Medulla oblongata (tissue), 1 donor: ENCODE data around the gene PPID.
"Not testable (repeated sequence)": the region's sequence is repeated elsewhere in the genome, so short reads cannot be mapped to it uniquely, and the experiment has no call there.

Experiments
- DNase-seq: peaks from one replicate; pipeline ENCODE4 v3.0.0-alpha.2; 2015; ENCODE audit errors: extremely low spot score

Gene PPID

DNA sequence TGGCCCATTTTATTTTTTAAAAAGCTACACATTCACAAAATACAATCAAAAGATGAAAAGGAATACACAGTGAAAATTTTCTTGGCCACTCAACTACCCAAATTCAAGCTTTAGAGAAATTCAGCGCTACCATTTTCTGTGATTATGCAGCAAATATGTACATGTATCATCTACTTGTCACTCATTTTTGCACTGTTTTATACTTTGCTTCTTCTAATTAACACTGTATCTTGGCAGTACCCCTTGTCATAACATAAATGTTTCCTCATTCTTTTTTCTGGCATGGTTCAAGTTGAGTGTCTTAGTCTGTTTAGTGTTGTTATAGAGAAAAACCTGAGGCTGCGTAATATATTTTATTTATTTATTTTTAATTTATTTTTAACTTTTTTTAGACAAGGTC is 15.7 kb upstream of the PPID start:
- no peak for DNase-seq

DNA sequence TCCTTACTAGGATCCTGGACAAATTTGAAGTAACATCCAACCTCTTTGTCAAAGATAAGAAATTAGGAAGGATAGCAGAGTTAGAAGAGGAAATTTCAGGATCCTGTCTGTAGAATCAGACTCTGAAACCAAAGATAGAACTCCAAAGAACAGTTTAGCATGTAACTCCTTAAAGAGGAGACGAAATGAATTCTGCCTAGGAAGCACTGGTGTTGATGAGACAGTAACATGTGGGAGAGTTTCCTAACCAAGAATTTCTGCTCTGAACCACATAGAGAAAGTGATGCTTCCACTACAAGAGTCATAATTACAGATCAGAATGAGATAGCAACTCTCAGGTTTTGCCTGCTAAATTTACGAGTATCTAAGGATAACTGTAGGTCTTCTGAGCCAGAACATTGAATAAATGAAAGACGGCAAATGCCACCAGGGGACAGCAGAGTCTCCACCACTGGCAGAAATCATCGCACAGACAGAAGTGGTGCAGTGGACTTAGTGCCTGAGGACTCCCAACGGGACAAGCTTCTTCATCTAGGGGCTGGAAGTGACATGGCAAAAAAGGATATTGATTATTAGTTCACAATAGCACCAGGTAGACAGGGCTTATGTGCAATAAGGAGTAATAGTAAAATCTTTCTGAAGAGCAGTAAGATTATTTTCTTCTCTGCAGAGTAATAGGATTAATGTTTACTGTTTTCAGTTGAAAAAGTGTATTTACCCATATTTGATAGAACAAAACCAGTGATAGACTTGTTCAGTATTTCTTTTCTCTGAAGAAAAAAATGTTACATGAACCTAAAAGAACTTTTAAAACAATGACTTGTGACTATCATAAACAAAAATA is 6.7 kb upstream of the PPID start:
- peak; percentile 89 for DNase-seq

DNA sequence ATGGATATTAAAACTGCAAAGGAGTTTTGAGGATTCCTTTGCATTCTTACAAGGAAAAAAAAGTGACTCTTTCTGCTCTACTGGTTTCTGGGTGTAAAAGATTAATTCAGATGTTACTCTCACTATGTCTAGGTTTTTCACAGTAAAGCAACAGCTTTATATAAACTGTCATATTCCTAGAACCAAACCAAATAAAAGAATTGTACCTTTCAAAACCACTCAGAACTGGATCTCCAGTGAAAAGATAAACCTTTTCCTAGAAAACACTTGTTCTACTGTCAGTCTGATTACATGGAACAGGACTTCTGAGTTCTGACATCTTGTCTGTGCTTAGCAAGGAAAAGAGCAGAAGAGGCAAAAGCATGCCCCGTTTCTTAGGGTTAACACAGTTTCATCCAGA is 5.0 kb upstream of the PPID start:
- no peak for DNase-seq

GRCh38 chr4:158726633-158727032 is 3.4 kb upstream of the PPID start:
- DNase-seq, result no peak

DNA sequence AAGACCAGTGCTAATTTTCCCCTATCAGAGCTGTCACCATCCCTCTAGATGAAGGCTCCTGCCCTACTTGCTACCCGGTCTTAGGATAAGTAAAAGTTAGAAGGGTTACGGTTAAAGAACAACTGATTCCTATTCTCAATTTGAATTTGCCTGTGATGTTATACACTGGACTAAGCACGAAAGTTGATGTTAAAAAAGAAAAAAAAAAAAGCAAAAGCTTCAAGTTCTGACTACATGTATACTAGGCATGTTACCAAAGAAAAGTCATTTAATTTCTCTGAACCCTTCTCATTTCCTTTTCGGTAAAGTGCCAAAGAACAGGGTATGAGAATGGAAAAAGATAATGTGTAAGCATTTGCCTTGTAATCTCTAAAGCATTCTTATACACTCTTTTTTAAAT is 1.4 kb upstream of the PPID start:
- no peak for DNase-seq

GRCh38 chr4:158722291-158722916 is 792 bp downstream of the PPID start:
- peak; percentile 57 for DNase-seq

GRCh38 chr4:158721680-158722079 is 1.5 kb downstream of the PPID start:
- DNase-seq, result no peak

GRCh38 chr4:158715802-158716201 is 7.4 kb downstream of the PPID start:
- no peak for DNase-seq

DNA sequence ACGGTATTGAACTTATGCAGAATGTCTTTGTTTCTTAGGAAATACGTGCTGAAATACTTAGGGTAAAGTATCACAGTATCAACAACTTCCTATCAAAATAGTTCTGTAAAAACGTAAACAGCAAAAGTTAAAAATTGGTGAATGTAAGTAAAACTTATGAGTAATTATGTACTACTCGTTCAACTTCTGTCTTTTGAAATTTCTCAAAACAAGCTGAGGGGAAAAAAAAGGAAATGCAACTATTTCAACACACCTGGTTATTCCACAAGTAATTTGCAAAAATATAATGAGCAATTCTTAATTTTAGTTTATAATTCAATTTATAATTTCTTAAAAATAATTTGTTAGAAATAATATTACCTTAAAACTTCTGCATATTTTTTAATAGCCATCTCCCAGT is 8.3 kb downstream of the PPID start:
- no peak for DNase-seq

DNA sequence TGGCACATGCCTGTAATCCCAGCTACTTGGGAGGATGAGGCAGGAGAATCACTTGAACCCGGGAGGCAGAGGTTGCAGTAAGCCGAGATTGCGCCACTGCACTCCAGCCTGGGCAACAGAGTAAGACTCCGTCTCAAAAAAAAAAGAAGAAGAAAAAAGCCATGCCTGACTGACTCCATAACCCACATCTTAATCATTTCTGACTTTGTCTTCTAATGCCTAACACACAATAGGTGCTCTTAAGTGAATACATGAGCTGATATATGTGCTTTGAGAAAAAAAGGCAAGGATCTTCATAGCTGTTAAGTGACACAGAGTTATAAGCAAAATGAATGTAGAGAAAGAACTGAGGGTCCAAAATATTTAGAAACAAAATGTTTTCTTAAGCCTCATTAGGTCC is 10.6 kb downstream of the PPID start:
- DNase-seq, result not testable (repeated sequence)

DNA sequence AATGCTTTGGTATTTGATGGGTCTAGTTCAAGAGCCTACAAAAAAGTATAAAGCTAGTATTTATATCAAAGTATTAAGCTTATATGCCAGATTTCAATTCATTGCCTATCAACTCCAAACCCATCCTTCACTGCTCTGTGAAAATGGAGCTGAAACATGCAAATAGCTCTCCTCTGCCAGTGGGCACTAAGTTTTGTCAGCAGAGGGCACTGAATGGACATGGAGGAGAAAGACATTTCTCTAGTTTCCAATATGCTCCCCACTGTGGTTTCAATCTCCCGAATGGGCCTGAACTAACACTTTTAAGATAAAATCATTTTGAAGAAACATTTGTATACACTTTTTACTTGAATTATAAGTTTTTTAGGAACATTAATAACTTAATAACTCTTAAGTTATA is 12.4 kb downstream of the PPID start:
- no peak for DNase-seq

- no peak for DNase-seq
Measured at GRCh38 chr4:158704274-158704673, 18.9 kb downstream of the PPID start.

GRCh38 chr4:158688813-158689212 is 34.4 kb downstream of the PPID start:
- DNase-seq, result no peak

DNA sequence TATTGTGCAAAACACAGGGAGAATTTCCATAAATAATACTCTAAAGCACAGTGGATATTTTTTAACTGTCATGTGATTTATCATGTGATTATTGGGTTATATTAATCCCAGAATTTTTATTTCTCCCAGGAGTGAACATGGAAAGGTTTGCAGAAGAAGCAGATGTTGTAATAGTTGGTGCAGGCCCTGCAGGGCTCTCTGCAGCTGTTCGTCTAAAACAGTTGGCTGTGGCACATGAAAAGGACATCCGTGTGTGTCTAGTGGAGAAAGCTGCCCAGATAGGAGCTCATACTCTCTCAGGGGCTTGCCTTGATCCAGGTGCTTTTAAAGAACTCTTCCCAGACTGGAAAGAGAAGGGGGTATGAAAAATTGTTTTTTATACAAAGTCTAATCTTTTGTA is 41.1 kb downstream of the PPID start:
- no peak for DNase-seq

GRCh38 chr4:158681629-158682028 is 41.6 kb downstream of the PPID start:
- DNase-seq, result no peak

DNA sequence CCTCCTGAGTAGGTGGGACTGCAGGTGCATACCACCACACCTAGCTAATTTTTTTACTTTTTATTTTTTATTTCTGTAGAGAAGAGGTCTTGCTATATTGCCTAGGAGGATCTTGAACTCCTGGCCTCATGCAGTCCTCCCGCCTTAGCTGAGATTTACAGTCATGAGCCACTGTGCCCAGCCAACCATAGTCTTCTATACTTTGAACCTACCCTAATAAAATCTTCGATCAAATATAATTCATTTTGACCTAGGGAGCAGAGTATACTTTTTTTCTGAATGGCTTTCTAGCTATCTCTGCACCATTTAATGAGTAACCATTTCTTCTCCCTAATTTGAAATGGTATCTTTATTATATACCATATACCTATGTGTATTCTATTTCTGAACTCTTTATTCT is 44.4 kb downstream of the PPID start:
- no peak for DNase-seq

- DNase-seq, result no peak
Measured at GRCh38 chr4:158676076-158676475, 47.1 kb downstream of the PPID start.

GRCh38 chr4:158673633-158674032 is 49.6 kb downstream of the PPID start:
- DNase-seq, result no peak

DNA sequence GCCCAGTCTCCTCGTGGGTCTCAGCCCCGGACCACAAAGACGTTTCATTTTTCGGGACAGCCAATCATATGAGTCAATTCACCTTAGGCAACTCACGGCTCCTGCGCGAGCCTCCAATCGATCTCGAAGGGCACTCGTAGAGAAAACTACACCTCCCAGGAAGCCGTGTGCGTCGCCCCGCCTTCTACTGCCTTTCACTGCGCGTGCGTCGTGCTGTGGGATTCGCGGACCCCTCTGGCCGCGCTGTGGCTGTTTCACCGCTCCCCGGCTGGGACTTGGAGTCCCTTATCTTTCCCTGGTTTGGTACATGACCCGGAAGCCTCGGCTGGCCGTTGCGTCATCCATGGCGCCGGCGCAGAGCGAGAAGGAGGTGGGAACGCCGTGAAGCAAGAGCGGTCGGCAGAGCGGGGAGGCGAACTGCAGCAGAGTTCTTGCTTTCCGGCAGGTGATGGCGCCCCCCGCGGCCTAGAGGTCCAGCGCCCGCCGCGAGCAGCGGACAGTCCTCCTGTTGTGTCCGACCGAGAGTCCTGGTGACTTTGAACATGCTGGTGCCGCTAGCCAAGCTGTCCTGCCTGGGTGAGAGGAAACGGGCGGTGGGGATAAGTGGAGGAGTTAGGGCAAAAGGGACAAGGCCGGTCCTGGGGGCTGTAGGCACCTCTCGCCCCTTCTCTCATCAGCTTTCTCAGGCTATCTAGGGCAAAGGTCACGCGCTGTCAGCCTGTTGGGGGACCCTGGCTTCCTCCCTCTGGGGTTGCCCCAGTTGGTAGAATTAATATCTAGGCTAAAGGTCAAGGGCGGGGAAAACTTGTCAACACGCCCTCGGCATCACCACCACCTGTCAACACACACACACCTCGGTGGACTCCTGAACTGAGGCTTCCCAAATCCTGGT is 51.0 kb downstream of the PPID start, which contains the start of gene ETFDH:
Gene ETFDH, plus strand, starts transcription at position 382 of the 892 bp plus-strand sequence. Its CDS starts 161 bp downstream, at position 543.
- DNase-seq, result peak; percentile 99

DNA sequence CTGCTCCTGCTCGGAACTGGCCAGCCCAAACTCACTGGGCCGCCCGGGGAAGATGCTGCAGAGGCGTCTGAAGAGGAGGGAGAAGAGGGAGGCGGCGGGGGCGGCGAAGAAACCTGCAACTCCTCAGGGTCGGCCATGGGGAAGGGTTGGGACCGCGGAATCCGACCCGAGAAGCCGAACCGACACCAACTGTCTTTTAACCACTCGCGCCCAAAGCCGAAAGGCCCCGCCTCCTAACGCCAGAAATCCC is 51.6 kb downstream of the PPID start, which contains the start of gene C4orf46:
Gene C4orf46, minus strand, starts transcription at position 223 of the 250 bp plus-strand sequence. Its CDS starts 86 bp downstream, at position 137.
- no peak for DNase-seq

- DNase-seq, result peak; percentile 85
Measured at GRCh38 chr4:158670975-158671664, 52.1 kb downstream of the PPID start.

DNA sequence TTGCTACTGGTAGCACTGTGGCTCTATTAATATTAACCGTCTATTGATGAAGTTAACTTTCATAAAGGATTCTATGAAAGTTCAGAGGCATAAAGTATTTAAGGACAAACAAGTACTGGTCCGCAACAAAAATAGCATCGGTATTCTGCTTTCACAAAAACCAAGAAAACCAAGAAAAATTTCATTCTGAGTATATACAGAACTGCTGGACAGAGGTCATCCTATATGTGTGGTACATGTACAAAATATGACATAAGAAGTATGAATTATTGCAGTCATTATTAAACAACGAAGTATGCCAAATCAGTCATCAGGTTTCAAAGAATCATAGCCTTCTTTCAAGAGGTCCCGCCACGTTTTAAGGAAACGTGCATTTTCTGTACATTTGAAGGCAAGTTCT is 53.9 kb downstream of the PPID start:
- no peak for DNase-seq
